ENCODE measurements around the gene RNF141. TPM values are rescaled to one million over a fixed set of nuclear protein-coding genes. Genes with fewer than 3 reads are reported as not detected.
A peak's percentile ranks its signal among the peaks of the same experiment; 100 is the strongest.

RNF141 gene
- total RNA-seq, 2 donors from 2014 or later, result 24.0 to 39.3 TPM

GRCh38 chr11:10490032-10490397 lies 51.0 kb downstream of the RNF141 start:
- Histone ChIP-seq H3K27me3 (no peaks in the 10 kb centered on the region), H3K27ac (peak overlapping the region; percentile 54), H3K9ac (ENCODE audit: low read depth in 2 of 2, low read length in 2 of 2) (no peak overlapping the region), H3K36me3 (no peaks in the 10 kb centered on the region), H3K4me1 (peaks cover 6% of the 10 kb centered on the region), H3K9me3 (no peaks in the 10 kb centered on the region), H3K4me3 (no peak overlapping the region)
- no peak for DNase-seq
- no peak for TF ChIP-seq CTCF (IDR thresholded peaks at IDR 0.05)
- intact Hi-C loops (cut with DNase I), result no loop called here

- no peak overlapping the region for H3K4me3 ChIP-seq
- no peaks in the 10 kb centered on the region for H3K27me3 ChIP-seq
- H3K36me3 ChIP-seq, result no peaks in the 10 kb centered on the region
- H3K27ac ChIP-seq, result peak overlapping the region; percentile 54
- no peak for TF ChIP-seq CTCF (IDR thresholded peaks at IDR 0.05)
- no peaks in the 10 kb centered on the region for H3K9me3 ChIP-seq
- DNase-seq, result peak; percentile 82
- H3K4me1 ChIP-seq, result peaks cover 6% of the 10 kb centered on the region
- peak overlapping the region in 1 of 2 donors; percentile 48 for H3K9ac ChIP-seq (ENCODE audit: low read depth in 2 of 2, low read length in 2 of 2)
- intact Hi-C loops (cut with DNase I), result no loop called here
These were observed 51.9 kb downstream of the RNF141 start for GRCh38 chr11:10488934-10489691.

GRCh38 chr11:10488121-10488933 lies 52.7 kb downstream of the RNF141 start:
- Histone ChIP-seq H3K36me3 (no peaks in the 10 kb centered on the region), H3K9ac (ENCODE audit: low read depth in 2 of 2, low read length in 2 of 2) (peak overlapping the region in 1 of 2 donors; percentile 48), H3K9me3 (no peaks in the 10 kb centered on the region), H3K4me1 (peaks cover 6% of the 10 kb centered on the region), H3K27me3 (no peaks in the 10 kb centered on the region), H3K4me3 (no peak overlapping the region), H3K27ac (peak overlapping the region; percentile 54)
- TF ChIP-seq CTCF (IDR thresholded peaks at IDR 0.05), result no peak
- DNase-seq, result peak; percentile 56
- intact Hi-C loops (cut with DNase I), result no loop called here

GRCh38 chr11:10487002-10487647 lies 53.9 kb downstream of the RNF141 start:
- DNase-seq, result no peak
- TF ChIP-seq CTCF (IDR thresholded peaks at IDR 0.05), result no peak
- Histone ChIP-seq H3K9ac (ENCODE audit: low read depth in 2 of 2, low read length in 2 of 2) (no peak overlapping the region), H3K27me3 (no peaks in the 10 kb centered on the region), H3K4me3 (no peak overlapping the region), H3K9me3 (no peaks in the 10 kb centered on the region), H3K27ac (no peak overlapping the region), H3K36me3 (no peaks in the 10 kb centered on the region), H3K4me1 (peaks cover 6% of the 10 kb centered on the region)
- intact Hi-C loops (cut with DNase I), result no loop called here

GRCh38 chr11:10486161-10486840 lies 54.7 kb downstream of the RNF141 start:
- intact Hi-C loops (cut with DNase I), result no loop called here
- H3K9me3 ChIP-seq, result no peaks in the 10 kb centered on the region
- H3K4me1 ChIP-seq, result peaks cover 6% of the 10 kb centered on the region
- no peak overlapping the region for H3K27ac ChIP-seq
- no peak for DNase-seq
- no peak for TF ChIP-seq CTCF (IDR thresholded peaks at IDR 0.05)
- no peak overlapping the region for H3K4me3 ChIP-seq
- H3K27me3 ChIP-seq, result no peaks in the 10 kb centered on the region
- H3K9ac ChIP-seq (ENCODE audit: low read depth in 2 of 2, low read length in 2 of 2), result no peak overlapping the region
- H3K36me3 ChIP-seq, result no peaks in the 10 kb centered on the region
